Activated naive CD8-positive, alpha-beta T cell (primary cell): ENCODE measurements around the gene AGFG2.
"Not testable (repeated sequence)": the region's sequence is repeated elsewhere in the genome, so short reads cannot be mapped to it uniquely, and the experiment has no call there.

Experiments
- H3K27ac Mint-ChIP-seq: one replicate; pipeline ENCODE4 v1.8.0; 2021; ENCODE audit warnings: mixed read lengths
- H3K27me3 Mint-ChIP-seq: one replicate; pipeline ENCODE4 v1.8.0; 2021; ENCODE audit warnings: mixed read lengths
- H3K36me3 Mint-ChIP-seq: one replicate; pipeline ENCODE4 v1.8.0; 2021; ENCODE audit warnings: mixed read lengths
- H3K4me1 Mint-ChIP-seq: one replicate; pipeline ENCODE4 v1.8.0; 2021; ENCODE audit warnings: low read depth, mixed read lengths
- H3K4me3 Mint-ChIP-seq: one replicate; pipeline ENCODE4 v1.8.0; 2021; ENCODE audit warnings: mild to moderate bottlenecking, mixed read lengths
- H3K9me3 Mint-ChIP-seq: one replicate; pipeline ENCODE4 v1.8.0; 2021; ENCODE audit warnings: low read depth, mixed read lengths

AGFG2 gene, protein sequence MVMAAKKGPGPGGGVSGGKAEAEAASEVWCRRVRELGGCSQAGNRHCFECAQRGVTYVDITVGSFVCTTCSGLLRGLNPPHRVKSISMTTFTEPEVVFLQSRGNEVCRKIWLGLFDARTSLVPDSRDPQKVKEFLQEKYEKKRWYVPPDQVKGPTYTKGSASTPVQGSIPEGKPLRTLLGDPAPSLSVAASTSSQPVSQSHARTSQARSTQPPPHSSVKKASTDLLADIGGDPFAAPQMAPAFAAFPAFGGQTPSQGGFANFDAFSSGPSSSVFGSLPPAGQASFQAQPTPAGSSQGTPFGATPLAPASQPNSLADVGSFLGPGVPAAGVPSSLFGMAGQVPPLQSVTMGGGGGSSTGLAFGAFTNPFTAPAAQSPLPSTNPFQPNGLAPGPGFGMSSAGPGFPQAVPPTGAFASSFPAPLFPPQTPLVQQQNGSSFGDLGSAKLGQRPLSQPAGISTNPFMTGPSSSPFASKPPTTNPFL

DNA sequence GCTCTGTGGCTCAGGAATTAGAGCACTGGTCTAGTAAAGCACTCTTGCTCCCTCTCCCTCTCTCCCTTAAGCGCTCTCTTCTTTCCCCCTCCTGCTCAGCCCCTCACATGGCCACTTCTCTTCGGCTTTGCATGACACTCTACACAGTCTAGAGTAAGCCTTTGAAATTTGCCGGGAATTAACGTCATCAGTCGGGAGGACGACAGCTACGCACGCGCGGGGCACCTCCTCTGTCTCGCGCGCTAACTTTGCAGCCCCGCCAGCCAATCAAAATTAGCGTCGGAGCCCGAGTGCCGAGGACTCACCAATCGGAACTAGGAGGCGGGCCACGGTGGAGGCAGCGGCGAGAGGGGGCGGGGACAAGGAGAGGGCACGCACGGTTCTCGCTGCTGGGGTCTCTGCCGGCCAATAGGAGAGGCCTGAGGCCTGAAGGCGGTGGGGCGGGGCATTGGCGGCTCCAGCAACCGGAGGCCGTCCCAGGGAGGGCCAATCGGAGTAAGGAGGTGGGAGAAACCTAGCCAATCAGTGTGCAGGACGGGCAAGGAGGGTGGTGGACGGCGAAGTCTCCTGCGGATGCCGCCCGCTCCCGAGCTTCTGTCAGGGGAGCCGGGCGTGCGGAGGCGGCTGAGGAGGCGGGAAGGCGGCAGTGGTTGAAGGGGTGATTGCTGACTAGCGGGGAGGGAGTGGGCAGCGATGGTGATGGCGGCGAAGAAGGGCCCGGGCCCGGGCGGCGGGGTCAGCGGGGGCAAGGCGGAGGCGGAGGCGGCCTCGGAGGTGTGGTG, at the start of gene AGFG2:
Gene AGFG2 (plus strand): TSS at position 550 of the 782 bp plus-strand sequence. CDS start 144 bp downstream, at position 694.
- Mint-ChIP-seq H3K9me3 (no peaks in the 10 kb centered on the region), H3K27ac (peak within 1 kb of the TSS; percentile 93), H3K4me1 (peaks cover 48% of the 10 kb centered on the region), H3K27me3 (no peaks in the 10 kb centered on the region), H3K4me3 (peak within 1 kb of the TSS; percentile 99), H3K36me3 (no peaks in the 10 kb centered on the region)

DNA sequence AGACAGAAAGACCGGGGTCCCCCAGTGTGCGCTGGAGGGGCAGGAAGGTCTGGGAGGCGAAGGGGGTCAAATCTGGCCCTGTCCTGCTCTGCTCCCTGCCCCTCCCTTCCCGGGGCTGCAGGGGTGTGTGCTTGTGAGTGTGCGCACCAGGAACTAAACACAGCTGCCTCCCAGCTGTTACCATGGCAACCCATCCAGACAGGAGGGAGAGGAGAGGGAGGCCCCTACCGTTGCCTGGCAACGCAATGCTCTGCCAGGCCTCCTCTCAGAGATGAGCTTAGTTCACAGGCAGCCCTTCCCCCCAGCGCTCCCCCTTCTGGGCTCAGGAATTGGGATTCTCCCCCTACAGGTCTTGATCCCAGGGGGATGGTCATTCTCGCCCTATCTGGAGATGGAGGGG, 49.2 kb upstream of the AGFG2 start:
- peaks cover 8% of the 10 kb centered on the region for H3K4me1 Mint-ChIP-seq
- no peaks in the 10 kb centered on the region for H3K27me3 Mint-ChIP-seq
- H3K9me3 Mint-ChIP-seq: no peaks in the 10 kb centered on the region
- H3K36me3 Mint-ChIP-seq: no peaks in the 10 kb centered on the region
- H3K4me3 Mint-ChIP-seq: no peak overlapping the region
- no peak overlapping the region for H3K27ac Mint-ChIP-seq

DNA sequence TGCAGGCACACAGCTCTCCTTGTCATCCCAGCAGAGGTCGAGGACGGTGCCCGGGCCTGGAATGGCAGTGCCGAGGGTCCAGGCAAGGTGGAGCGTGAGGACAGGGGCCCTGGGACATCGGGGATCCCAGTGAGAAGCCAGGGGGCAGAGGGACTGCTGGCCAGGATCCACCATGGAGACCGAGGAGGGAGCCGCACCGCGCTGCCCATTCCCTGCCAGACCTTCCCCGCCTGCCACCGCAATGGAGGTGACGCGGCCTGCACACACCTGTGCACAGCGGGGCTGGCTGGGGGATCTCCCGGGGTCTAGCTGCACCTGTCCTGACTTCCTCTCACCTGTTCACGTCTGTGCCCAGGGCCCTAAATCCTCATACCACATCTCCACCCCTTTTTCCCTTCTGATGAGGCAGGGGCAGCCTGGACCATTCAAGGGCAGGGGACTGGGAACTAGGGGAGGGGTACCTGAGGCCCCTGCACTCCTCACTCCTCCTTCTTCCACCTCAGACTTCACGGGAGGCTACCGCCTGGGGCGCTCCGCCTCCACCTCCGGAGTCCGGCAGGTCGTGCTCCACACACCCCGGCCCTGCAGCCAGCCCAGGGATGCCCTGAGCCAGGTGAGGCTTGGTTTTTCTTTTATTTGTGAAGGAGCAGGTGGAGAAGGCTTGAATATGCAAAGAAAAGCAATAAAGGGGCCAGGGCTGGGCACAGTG, 48.4 kb upstream of the AGFG2 start:
- H3K36me3 Mint-ChIP-seq: no peaks in the 10 kb centered on the region
- H3K4me3 Mint-ChIP-seq: no peak overlapping the region
- H3K4me1 Mint-ChIP-seq: peaks cover 8% of the 10 kb centered on the region
- H3K27me3 Mint-ChIP-seq: no peaks in the 10 kb centered on the region
- H3K27ac Mint-ChIP-seq: no peak overlapping the region
- no peaks in the 10 kb centered on the region for H3K9me3 Mint-ChIP-seq

DNA sequence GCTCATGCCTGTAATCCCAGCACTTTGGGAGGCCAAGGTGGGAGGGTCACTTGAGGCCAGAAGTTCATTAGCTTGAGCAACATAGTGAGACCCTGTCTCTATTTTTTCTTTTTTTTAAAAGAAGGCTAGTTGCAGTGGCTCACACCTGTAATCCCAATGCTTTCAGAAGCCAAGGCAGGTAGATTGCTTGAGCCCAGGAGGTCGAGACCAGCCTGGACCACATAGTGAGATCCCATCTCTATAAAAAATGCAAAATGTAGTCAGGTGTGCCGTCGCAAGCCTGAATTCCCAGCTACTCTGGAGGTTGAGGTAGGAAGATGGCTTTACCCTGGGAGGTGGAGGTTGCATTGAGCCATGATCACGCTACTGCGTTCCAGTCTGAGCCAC, 47.8 kb upstream of the AGFG2 start:
- Mint-ChIP-seq H3K36me3 (no peaks in the 10 kb centered on the region), H3K4me1 (peaks cover 8% of the 10 kb centered on the region), H3K4me3 (no peak overlapping the region), H3K27me3 (no peaks in the 10 kb centered on the region), H3K9me3 (no peaks in the 10 kb centered on the region), H3K27ac (no peak overlapping the region)

DNA sequence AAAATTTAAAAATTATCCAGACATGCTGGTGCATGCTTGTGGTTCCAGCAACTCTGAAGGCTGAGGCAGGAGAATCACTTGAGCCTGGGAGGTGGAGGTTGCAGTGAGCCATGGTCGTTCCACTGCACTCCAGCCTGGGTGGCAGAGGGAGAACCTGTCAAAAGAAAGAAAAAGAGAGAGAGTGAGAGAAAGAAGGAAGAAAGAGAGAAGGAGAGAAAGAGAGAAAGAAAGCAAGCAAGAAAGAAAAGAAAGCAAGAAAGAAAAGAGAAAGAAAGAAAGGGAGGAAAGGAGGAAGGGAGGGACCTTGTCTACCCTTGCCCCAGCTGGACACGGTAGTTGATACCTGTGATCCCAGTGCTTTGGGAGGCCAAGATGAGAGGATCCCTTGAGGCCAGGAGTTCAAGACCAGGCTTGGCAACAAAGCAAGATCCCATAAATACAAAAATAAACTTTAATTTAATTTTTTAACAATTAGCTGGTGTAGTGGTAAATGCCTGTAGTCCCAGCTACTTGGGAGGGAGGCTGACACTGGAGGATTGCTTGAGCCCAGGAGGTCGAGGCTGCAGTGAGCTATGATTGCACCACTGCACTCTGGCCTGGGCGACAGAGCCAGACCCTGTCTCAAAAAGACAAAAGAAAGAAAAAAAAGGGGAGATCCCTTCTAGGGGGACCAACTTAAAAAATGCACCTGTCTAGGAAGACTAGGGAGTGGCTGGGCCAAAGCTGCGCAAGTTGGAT, 46.1 kb upstream of the AGFG2 start:
- no peaks in the 10 kb centered on the region for H3K36me3 Mint-ChIP-seq
- H3K4me1 Mint-ChIP-seq: peaks cover 8% of the 10 kb centered on the region
- H3K4me3 Mint-ChIP-seq: peak overlapping the region; percentile 79
- no peaks in the 10 kb centered on the region for H3K27me3 Mint-ChIP-seq
- peak overlapping the region; percentile 19 for H3K27ac Mint-ChIP-seq
- H3K9me3 Mint-ChIP-seq: no peaks in the 10 kb centered on the region

DNA sequence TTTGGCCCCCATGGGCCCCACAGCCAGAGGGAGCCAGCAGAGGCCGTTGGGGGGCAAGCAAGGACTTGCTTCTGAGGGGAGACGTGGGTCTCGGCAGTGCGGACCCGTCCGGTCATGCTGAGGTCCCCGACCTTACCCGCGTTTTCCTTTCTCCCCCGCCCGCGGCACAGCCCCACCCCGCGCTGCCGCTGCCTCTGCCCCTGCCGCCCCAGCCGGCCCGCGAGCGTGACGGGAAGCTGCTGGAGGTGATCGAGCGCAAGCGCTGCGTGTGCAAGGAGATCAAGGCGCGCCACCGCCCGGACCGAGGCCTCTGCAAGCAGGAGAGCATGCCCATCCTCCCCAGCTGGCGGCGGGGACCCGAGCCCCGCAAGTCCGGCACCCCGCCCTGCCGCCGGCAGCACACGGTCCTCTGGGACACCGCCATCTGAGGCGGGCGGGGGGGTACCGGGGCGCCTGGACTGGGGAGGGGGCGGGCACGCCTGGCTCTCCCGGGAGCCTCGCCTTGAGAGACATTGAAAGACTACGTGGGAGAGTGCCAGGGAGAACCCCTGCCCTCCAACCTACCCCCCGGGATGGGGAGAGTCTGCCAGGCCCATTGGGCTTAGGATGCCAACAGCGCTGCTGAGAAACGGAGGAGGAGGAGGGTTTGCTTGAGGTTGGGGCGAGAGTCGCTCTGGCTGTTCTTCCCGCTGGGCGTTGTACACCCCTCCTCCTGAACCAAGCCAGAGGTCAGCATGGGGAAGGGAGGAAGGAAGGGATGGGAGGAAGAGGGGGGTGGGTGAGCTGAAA, 45.3 kb upstream of the AGFG2 start:
- Mint-ChIP-seq H3K9me3 (no peaks in the 10 kb centered on the region), H3K27me3 (no peaks in the 10 kb centered on the region), H3K4me1 (peaks cover 8% of the 10 kb centered on the region), H3K36me3 (no peaks in the 10 kb centered on the region), H3K27ac (no peak overlapping the region), H3K4me3 (peak overlapping the region; percentile 79)

DNA sequence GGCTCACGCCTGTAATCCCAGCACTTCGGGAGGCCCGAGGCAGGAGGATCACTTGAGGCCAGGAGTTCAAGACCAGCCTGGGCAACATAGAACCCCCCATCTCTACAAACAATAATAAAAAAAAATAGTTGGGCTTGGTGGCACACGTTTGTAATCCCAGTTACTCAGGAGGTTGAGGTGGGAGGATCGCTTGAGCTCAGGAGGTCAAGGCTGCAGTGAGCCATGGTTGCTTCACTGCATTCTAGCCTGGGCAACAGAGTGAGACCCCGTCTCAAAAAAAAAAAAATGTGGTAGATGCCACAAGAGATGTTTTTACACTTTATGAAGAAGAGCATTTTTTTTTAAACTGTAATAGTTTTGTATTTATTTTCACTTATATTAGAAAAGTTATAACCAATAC, 42.5 kb upstream of the AGFG2 start:
- Mint-ChIP-seq H3K4me3 (no peak overlapping the region), H3K9me3 (no peaks in the 10 kb centered on the region), H3K36me3 (no peaks in the 10 kb centered on the region), H3K27me3 (no peaks in the 10 kb centered on the region), H3K4me1 (peaks cover 8% of the 10 kb centered on the region), H3K27ac (no peak overlapping the region)

DNA sequence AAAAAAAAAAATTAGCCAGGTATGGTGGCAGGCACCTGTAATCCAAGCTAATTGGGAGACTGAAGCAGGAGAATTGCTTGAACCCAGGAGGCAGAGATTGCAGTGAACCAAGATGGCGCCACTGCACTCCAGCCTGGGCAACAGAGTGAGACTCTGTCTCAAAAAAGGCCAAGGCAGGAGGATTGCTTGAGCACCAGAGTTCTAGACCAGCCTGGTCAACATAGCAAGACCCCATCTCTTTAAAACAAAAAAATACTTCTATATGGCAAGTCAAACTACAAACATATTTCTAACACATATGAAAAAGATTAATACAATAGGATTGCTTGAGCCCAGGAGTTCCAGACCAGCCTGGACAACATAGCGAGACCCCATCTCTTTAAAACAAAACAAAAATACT, 38.3 kb upstream of the AGFG2 start:
- not testable (repeated sequence) for H3K27ac Mint-ChIP-seq, H3K27me3 Mint-ChIP-seq

DNA sequence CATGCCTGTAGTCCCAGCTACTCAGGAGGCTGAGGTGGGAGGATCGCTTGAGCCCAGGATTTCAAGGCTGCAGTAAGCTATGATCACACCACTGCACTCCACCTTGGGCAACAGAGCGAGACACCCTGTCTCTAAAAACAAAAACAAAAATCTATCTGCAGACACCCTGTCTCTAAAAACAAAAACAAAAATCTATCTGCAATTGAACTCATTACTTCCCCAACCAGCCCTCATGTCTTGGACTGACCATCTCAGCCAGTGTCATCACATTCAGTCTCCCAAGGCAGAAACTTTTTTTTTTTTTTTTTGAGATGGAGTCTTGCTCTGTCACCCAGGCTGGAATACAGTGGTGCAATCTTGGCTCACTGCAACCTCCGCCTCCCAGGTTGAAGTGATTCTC, 35.0 kb upstream of the AGFG2 start:
- not testable (repeated sequence) for H3K27ac Mint-ChIP-seq, H3K4me3 Mint-ChIP-seq, H3K36me3 Mint-ChIP-seq, H3K9me3 Mint-ChIP-seq, H3K27me3 Mint-ChIP-seq, H3K4me1 Mint-ChIP-seq

More for the DNA sequence above, 38.3 kb upstream of the AGFG2 start:
- not testable (repeated sequence) for H3K4me1 Mint-ChIP-seq, H3K36me3 Mint-ChIP-seq, H3K9me3 Mint-ChIP-seq, H3K4me3 Mint-ChIP-seq

DNA sequence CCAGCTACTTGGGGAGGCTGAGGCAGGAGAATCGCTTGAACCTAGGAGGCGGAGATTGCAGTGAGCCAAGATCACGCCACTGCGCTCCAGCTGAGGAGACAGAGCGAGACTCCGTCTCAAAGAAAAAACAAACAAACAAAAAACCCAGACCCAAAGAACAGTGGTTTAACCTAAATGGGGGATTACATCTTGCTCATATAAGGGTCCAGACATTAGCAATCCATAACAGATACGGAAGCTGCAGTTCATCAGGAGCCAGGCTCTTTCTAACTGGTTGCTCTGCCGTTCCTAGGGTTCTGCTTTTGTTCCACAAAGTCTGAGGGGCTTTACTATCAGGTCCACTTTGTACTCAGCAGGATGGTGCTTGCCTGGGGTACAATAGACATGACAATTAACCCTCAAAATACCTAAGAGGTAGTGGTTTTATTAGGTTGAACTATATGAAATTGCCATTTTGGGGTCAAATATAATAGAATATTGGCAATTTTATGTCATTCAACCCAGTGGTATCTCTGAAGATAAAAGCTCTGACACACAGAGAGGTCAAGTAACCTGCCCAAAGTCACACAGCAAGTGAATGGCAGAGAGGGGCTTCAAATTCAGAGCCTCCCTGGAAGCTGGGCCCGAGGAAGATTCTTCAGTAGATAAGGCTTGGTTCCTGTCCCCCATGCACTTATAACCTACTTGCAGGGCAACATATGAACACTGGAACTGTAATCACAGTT, 34.0 kb upstream of the AGFG2 start:
- Mint-ChIP-seq H3K27me3 (no peaks in the 10 kb centered on the region), H3K4me3 (no peak overlapping the region), H3K36me3 (no peaks in the 10 kb centered on the region), H3K27ac (no peak overlapping the region), H3K9me3 (no peaks in the 10 kb centered on the region), H3K4me1 (no peaks in the 10 kb centered on the region)

DNA sequence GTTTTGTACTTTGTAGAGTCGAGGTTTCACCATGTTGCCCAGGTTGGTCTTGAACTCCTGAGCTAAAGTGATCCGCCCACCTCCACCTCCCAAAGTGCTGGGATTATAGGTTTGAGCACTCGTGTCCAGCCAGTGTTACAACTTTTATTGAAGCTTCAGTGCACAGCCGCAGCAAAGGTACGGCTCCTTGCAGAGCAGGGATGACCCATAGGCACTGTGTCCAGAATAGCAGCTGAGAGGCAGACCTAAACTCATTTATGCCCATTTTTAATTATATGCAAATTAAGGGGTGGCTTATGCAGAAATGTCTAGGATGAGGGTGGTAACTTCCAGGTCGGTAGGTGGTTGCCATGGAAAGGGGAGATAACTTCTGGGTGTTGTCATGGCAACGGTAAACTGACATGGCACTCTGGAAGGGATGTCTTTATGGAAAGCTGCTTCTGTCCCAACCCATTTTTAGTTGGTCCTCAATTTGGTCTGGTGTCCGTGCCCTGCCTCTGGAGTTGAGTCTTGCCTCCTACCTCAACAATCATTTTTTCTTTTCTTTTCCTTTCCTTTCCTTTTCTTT, 32.6 kb upstream of the AGFG2 start:
- no peaks in the 10 kb centered on the region for H3K27me3 Mint-ChIP-seq
- no peak overlapping the region for H3K27ac Mint-ChIP-seq
- no peaks in the 10 kb centered on the region for H3K36me3 Mint-ChIP-seq
- no peaks in the 10 kb centered on the region for H3K4me1 Mint-ChIP-seq
- H3K9me3 Mint-ChIP-seq: no peaks in the 10 kb centered on the region
- H3K4me3 Mint-ChIP-seq: no peak overlapping the region

DNA sequence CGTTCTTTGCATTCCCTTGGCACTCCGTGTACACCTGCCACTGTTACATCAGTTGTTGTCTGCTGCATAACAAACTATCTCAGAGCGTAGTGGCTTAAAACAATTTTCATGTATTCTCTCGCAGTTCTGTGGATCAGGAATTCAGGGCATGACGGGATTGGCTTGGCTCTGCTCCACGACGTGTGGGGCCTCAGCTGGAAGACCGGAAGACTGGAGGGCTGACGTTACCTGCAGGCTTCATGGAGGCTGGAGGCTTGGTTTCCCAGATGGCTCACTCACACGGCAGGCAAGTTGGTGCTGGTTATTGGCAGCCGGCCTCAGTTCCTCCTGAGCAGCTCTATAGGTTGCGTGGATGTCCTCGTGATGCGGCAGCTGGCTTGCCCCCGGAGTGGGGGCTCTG, 29.8 kb upstream of the AGFG2 start:
- Mint-ChIP-seq H3K4me1 (peaks cover 6% of the 10 kb centered on the region), H3K27ac (no peak overlapping the region), H3K9me3 (no peaks in the 10 kb centered on the region), H3K36me3 (no peaks in the 10 kb centered on the region), H3K4me3 (no peak overlapping the region), H3K27me3 (no peaks in the 10 kb centered on the region)
